Sigmoid colon (tissue), 4 donors: ENCODE measurements around the gene PLSCR3.

Experiments
- POLR2AphosphoS5 ChIP-seq, 4 donors: sonication (generic); formaldehyde crosslinking; IDR thresholded peaks; one replicate each; pipeline ENCODE4 v1.6.1; 2017; ENCODE audit warnings: antibody characterized with exemption in 4 of 4
- TF ChIP-seq, protein P1 (sequence below), 4 experiments: fragments of 450-650 bp in 3 of 4; fragments of 200-600 bp in 1 of 4; IDR thresholded peaks; one replicate each; pipeline ENCODE4 v1.5.1; 2016 to 2019; ENCODE audit warnings: antibody characterized with exemption in 4 of 4, mild to moderate bottlenecking in 3 of 4, moderate library complexity in 2 of 4

DNA sequence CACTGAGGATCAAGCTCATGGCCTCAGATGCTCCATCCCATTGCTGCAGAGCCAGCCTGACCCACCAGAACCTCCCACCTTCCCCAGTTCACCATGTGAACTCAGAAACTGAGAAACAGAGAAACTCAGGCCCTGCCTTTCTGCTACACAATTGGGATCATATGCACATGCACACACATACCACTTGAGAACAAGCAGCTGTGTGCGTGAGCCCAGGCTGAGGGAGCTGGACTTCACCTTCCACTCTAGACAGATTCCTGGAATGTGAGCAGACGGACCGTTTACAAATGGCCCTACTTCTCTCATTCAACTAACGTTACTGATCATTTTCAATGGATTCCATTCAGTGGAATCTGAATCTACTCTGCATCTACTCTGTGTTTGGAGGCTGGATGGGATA, 29.4 kb upstream of the PLSCR3 start:
- no peak for TF ChIP-seq POLR2AphosphoS5 (IDR thresholded peaks at IDR 0.05)
- TF ChIP-seq, protein P1, sequence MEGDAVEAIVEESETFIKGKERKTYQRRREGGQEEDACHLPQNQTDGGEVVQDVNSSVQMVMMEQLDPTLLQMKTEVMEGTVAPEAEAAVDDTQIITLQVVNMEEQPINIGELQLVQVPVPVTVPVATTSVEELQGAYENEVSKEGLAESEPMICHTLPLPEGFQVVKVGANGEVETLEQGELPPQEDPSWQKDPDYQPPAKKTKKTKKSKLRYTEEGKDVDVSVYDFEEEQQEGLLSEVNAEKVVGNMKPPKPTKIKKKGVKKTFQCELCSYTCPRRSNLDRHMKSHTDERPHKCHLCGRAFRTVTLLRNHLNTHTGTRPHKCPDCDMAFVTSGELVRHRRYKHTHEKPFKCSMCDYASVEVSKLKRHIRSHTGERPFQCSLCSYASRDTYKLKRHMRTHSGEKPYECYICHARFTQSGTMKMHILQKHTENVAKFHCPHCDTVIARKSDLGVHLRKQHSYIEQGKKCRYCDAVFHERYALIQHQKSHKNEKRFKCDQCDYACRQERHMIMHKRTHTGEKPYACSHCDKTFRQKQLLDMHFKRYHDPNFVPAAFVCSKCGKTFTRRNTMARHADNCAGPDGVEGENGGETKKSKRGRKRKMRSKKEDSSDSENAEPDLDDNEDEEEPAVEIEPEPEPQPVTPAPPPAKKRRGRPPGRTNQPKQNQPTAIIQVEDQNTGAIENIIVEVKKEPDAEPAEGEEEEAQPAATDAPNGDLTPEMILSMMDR (IDR thresholded peaks at IDR 0.05), result no peak
